Activated CD4-positive, alpha-beta T cell treated with anti-CD3 and anti-CD28 coated beads for 36 hours (primary cell): Measurements from ENCODE around the gene ABCB9. TPM values are rescaled to one million over a fixed set of nuclear protein-coding genes. Genes with fewer than 3 reads are reported as not detected.

Experiments used
- ATAC-seq: fragments of 200-7000 bp; cut with Tn5 transposase; one replicate; pipeline ENCODE4 v1.10.0; 2021; ENCODE audit warnings: mild to moderate bottlenecking, moderate library complexity
- CTCF ChIA-PET: fragments of 350-600 bp; sonication (Branson Sonifier 250); formaldehyde crosslinking; loops from one replicate; lab custom pipeline; 2021; ENCODE audit warnings: antibody characterized with exemption; lab: Charles Lee
- POLR2A ChIA-PET: fragments of 350-600 bp; sonication (Branson Sonifier 250); formaldehyde crosslinking; loops from one replicate; lab custom pipeline; 2021; ENCODE audit warnings: antibody characterized with exemption, inconsistent platforms; lab: Charles Lee
- DNase-seq: peaks from one replicate; pipeline ENCODE4 v3.0.0-alpha.2; 2020
- H3K27ac Mint-ChIP-seq: one replicate; pipeline ENCODE4 v1.8.0; 2021; ENCODE audit warnings: mixed read lengths
- H3K27me3 Mint-ChIP-seq: one replicate; pipeline ENCODE4 v1.8.0; 2021; ENCODE audit warnings: mixed read lengths
- H3K36me3 Mint-ChIP-seq: one replicate; pipeline ENCODE4 v1.8.0; 2021; ENCODE audit warnings: low read depth, mixed read lengths
- H3K4me1 Mint-ChIP-seq: one replicate; pipeline ENCODE4 v1.8.0; 2021; ENCODE audit warnings: mixed read lengths
- H3K4me3 Mint-ChIP-seq: one replicate; pipeline ENCODE4 v1.8.0; 2021; ENCODE audit warnings: mild to moderate bottlenecking, moderate library complexity, mixed read lengths
- H3K9me3 Mint-ChIP-seq: one replicate; pipeline ENCODE4 v1.8.0; 2021; ENCODE audit warnings: low read depth, mixed read lengths
- intact Hi-C, 2 experiments: fragments of 100-400 bp; cut with DNase I in 1 of 2; cut with micrococcal nuclease in 1 of 2; formaldehyde crosslinking; loops; one replicate each; pipeline versions ENCODE4 v1.14.2 to v1.15.1; 2022 to 2024; cut with DNase I, micrococcal nuclease
- total RNA-seq, 2 experiments: library from RNA; stranded (reverse); gene quantifications; one replicate each; pipeline ENCODE4 v1.2.3, GENCODE V29; 2021

The ABCB9 gene
- total RNA-seq, 2 experiments from 2014 or later, result 3.8 to 6.3 TPM

DNA sequence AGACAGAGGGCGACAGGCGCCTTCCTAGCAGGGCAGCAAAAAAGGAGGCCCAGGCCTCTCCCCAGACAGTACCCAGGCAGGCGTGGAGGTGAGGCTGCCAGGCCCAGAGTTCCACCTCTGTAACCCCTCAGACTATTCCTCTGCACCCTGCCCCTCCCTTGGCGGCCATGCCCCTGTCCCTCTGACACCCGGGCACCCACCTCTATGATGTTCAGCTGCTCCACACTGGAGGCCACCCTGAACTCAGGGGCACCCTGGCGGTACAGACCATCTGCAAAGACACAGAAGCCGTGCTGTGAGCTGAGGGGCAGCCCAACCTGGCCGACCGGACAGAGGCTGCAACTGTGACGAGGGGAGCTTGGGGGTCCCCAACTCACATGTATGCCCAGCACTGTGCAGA lies 34.3 kb upstream of the ABCB9 start:
- intact Hi-C loops, result no loop called here
- CTCF ChIA-PET, result interaction anchor here (0.7 kb wide), 1 partner anchor 43 kb away, joined by 5 read pairs; no protein-coding TSS in a partner anchor
- Mint-ChIP-seq H3K9me3 (no peaks in the 10 kb centered on the region), H3K36me3 (peaks cover 2% of the 10 kb centered on the region), H3K4me1 (no peaks in the 10 kb centered on the region), H3K27me3 (no peaks in the 10 kb centered on the region), H3K4me3 (no peak overlapping the region), H3K27ac (no peak overlapping the region)
- ATAC-seq (no peak), DNase-seq (no peak)
- POLR2A ChIA-PET, result no interaction called here

DNA sequence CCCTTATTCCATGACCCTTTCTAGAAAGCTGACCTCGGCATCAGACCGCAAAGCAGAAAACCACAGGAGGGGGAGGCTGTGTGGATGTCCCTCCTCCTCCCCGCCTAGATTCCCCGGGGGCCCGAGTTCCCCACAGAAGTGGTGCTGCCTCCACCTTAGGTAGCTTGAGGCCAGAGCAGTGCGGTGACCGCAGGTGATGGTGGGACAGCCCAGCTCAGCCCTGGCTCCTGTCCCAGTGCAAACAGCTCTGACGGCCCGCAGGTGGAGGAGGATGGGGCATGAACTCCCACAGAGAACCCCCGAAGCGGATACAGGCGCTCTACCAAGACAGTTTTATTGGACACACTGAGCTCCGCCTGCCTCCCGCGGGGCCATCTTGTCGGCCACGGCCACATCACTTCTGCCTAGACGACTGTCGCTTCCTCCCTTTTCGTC lies 33.7 kb upstream of the ABCB9 start:
- Mint-ChIP-seq H3K9me3 (no peaks in the 10 kb centered on the region), H3K36me3 (peaks cover 2% of the 10 kb centered on the region), H3K4me1 (no peaks in the 10 kb centered on the region), H3K4me3 (no peak overlapping the region), H3K27ac (no peak overlapping the region), H3K27me3 (no peaks in the 10 kb centered on the region)
- DNase-seq (no peak), ATAC-seq (no peak)
- intact Hi-C loops, result loop anchor here in 1 of 2 experiments (10.0 kb wide), 1 partner anchor 485 kb away; no protein-coding TSS in a partner anchor
- CTCF ChIA-PET, result interaction anchor here (0.7 kb wide), 1 partner anchor 43 kb away, joined by 5 read pairs; no protein-coding TSS in a partner anchor
- POLR2A ChIA-PET, result no interaction called here

DNA sequence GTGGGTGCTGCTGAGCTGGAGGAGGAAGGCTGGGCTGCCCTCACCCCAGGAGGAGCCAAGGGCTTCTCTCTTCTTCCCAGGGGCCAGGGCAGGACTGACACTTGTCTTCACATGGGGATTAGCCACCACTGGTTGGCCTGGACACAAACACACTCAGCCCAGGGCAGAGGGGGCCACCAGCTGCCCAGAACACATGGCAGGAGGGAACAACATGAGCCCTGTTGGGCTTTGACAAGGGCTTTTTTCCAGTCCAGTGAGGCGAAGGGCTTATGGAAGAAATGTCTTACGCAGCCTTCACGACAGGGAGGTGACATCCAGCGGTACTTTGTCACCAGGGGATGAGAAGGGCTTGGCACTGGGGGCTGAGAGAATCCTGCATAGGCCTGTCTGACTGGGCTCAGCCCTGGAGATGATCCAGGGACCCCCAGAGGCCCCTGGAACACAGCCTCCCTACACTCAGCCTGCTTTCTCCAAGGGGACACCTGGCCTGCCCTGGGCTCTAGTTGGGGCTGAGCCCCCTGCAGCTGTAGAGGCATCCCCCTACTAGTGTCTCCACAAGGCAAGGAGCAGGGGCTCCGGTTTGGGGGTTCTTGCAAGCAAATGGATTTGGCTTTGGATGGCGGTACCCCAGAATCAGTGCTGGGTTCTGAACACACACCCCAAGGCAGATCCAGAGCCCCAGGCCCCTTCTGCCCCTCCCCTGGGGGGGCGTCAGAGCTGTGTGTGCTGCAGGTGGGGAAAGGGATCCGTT lies 33.1 kb upstream of the ABCB9 start:
- ChIA-PET CTCF (no interaction called here), POLR2A (interaction anchor here (0.6 kb wide), 1 partner anchor 29 kb away, joined by 6 read pairs; no protein-coding TSS in a partner anchor)
- H3K27ac Mint-ChIP-seq, result no peak overlapping the region
- no peak overlapping the region for H3K4me3 Mint-ChIP-seq
- intact Hi-C loops, result loop anchor here in 1 of 2 experiments (10.0 kb wide), 1 partner anchor 485 kb away; no protein-coding TSS in a partner anchor
- ATAC-seq, result no peak
- DNase-seq, result no peak
- no peaks in the 10 kb centered on the region for H3K9me3 Mint-ChIP-seq
- no peaks in the 10 kb centered on the region for H3K27me3 Mint-ChIP-seq
- H3K36me3 Mint-ChIP-seq, result peaks cover under 1% of the 10 kb centered on the region
- H3K4me1 Mint-ChIP-seq, result no peaks in the 10 kb centered on the region

DNA sequence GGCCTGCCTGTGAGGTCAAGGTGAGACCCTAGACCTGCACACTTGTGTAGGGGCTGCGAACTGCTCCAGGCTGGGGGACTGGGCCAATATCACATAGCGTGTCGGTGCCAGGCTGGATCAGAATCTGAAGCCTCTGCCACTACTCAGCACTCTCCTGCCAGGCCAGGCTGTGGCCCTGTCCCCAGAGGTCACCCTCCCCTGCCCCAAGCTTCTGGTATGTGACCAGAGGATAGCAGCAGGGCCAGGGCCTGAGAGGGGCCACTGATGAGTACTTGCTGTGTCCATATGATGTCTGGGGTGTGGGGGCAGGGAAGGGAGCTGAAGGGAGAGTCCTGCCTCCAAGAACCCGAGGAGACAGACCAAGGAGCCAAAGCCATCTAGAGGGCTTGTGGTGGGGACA lies 32.1 kb upstream of the ABCB9 start:
- no peaks in the 10 kb centered on the region for H3K9me3 Mint-ChIP-seq
- DNase-seq (no peak), ATAC-seq (no peak)
- H3K27me3 Mint-ChIP-seq, result no peaks in the 10 kb centered on the region
- intact Hi-C loops, result loop anchor here in 1 of 2 experiments (10.0 kb wide), 1 partner anchor 486 kb away; no protein-coding TSS in a partner anchor
- ChIA-PET POLR2A (no interaction called here), CTCF (interaction anchor here (0.6 kb wide), 1 partner anchor 81 kb away, joined by 3 read pairs; no protein-coding TSS in a partner anchor)
- H3K27ac Mint-ChIP-seq, result no peak overlapping the region
- H3K4me3 Mint-ChIP-seq, result no peak overlapping the region
- peaks cover 3% of the 10 kb centered on the region for H3K4me1 Mint-ChIP-seq
- H3K36me3 Mint-ChIP-seq, result no peaks in the 10 kb centered on the region

DNA sequence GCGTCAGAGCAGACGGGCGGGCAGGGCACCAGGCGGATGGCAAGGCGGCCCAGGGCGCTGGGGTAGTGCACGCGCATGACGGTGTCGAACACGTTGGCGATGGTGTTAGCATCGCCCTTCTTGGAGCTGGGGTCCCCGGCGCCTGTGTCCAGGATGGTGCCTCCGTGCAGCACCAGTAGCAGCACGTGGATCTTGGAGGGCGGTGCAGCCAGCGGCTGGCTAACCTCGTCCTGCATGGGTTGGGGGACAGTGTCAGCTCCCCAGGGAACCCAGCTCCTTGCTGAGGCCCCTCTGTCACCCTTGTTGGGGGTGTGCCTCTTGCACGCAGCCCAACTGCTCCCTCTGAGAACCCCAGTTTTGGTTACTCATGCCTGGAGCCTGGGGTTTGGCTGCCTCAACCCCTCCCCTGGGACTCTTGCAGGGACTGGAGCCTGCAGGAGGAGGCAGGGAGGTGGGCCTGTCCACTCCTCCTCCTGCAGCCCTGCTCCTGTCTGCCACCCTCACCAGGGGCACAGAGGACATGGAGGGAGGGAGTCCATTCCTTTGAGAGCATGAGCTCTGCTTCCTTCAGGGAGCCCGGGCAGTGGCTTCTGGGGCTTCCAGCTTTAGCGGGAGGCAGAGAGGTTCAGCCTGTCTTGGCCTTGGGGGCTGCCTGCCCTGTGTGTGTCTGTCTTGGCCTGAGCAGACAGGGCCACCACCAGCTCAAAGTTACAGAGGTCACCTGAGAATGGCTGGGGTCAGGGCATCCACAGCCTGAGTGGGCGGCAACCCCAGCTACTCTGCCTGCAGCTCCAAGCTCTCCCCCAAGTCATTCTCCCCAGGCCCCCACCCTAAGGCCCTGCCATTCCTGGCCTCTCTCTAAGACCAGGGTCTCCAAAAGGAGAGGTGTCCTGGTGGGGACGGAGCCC lies 31.3 kb upstream of the ABCB9 start:
- no peak overlapping the region for H3K4me3 Mint-ChIP-seq
- peaks cover 6% of the 10 kb centered on the region for H3K4me1 Mint-ChIP-seq
- H3K27ac Mint-ChIP-seq, result no peak overlapping the region
- H3K27me3 Mint-ChIP-seq, result no peaks in the 10 kb centered on the region
- CTCF ChIA-PET, result interaction anchor here (0.6 kb wide), 1 partner anchor 80 kb away, joined by 3 read pairs; no protein-coding TSS in a partner anchor
- no peak for DNase-seq
- H3K36me3 Mint-ChIP-seq, result no peaks in the 10 kb centered on the region
- no peak for ATAC-seq
- no peaks in the 10 kb centered on the region for H3K9me3 Mint-ChIP-seq
- POLR2A ChIA-PET, result no interaction called here
- intact Hi-C loops, result loop anchor here in 1 of 2 experiments (10.0 kb wide), 1 partner anchor 487 kb away; no protein-coding TSS in a partner anchor

DNA sequence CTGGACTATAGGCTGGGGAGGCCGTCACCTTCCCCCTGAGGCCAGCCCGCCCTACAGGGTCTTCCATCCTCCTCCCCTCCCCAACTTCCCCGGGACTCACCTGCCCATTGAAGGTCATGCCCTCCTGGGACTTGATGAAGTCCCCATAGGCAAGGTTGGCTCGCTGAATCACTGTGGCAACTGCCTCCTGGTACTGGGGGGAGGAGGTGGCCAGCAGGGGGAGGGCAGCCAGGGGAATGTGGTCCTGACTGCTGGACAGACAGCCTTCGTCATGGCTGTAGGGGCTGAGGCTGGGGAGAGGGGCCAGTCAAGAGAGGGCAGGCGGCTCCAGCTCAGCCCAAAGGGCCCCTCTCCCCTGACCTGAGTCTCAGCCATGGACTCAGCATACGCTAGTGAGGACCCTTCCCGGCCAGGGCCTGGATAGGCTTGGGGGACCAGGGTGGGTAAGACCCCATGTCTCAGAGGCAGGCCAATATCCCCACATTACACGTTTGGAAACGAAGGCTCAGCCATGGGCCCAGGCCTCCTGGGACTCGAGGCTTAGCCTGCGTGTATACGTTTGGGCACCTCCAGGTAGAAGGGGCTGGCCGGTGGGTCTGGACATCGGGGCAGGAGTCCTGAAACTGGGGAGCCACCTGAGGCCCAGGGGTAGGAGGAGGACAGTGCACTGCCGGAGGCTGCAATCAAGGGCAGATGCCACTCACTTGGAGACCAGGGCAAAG lies 30.5 kb upstream of the ABCB9 start:
- Mint-ChIP-seq H3K4me1 (peaks cover 6% of the 10 kb centered on the region), H3K27me3 (no peaks in the 10 kb centered on the region), H3K27ac (no peak overlapping the region), H3K4me3 (no peak overlapping the region), H3K9me3 (no peaks in the 10 kb centered on the region), H3K36me3 (no peaks in the 10 kb centered on the region)
- CTCF ChIA-PET, result no interaction called here
- DNase-seq (no peak), ATAC-seq (no peak)
- POLR2A ChIA-PET, result interaction anchor here (0.6 kb wide), 1 partner anchor 28 kb away, joined by 3 read pairs; no protein-coding TSS in a partner anchor
- intact Hi-C loops, result loop anchor here in 1 of 2 experiments (10.0 kb wide), 1 partner anchor 488 kb away; no protein-coding TSS in a partner anchor

DNA sequence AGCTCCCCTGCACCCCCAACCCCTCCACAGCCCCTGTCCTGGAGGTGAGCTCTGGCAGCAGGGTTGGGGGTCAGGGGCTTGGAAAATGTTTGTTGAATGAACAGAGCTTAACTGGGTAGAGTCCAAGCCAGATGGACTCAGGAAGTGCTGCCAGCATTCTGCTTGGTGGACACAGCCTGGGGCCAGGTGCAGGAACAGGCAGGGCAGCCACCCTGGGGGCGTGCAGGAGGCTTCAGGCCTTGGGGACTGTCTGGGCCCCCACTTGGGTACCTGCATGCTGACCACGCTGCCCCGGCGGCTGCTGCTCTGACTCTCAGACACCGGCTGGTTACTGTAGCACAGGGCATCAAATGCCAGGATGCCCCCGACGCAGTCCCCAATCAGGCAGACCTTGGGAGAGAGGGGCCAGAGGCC lies 29.9 kb upstream of the ABCB9 start:
- ATAC-seq (no peak), DNase-seq (no peak)
- ChIA-PET POLR2A (interaction anchor here (0.6 kb wide), 1 partner anchor 29 kb away, joined by 3 read pairs; no protein-coding TSS in a partner anchor), CTCF (no interaction called here)
- Mint-ChIP-seq H3K4me3 (no peak overlapping the region), H3K4me1 (peaks cover 6% of the 10 kb centered on the region), H3K9me3 (no peaks in the 10 kb centered on the region), H3K27me3 (no peaks in the 10 kb centered on the region), H3K36me3 (no peaks in the 10 kb centered on the region), H3K27ac (no peak overlapping the region)
- intact Hi-C loops, result loop anchor here in 1 of 2 experiments (10.0 kb wide), 1 partner anchor 489 kb away; no protein-coding TSS in a partner anchor

DNA sequence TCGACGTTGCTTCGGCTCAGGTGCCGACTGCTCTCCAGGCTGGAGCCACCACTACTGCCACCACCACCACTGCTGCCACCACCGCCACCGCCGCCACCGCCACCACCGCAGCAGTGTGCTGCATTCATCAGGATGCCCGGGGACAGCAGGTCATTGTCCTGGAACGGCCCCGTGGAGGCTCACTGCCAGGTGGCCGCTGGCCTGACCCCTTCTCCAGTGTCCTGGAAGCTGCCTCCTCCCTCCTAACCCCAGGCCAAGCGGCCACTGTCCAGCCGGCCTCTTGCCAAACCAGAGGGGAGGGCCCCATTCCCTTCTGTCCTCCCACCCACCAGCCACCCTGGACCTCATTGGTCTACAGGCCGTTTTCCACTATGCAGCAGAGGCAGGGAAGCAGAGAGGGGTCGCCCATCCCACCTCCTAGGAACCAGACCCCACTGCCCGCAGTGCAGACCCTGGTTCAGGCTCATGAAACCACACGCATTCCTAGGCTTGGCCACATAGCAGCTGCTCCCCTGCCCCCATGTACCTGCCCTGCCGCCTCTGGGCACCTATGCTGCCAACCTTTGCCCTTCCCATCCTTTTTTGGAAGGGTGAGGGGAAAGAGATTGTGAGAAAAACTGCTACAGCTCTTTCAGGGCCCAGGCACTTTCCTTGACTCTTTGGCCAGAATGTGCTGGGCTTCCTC lies 29.4 kb upstream of the ABCB9 start:
- POLR2A ChIA-PET, result interaction anchor here (0.6 kb wide), 1 partner anchor 29 kb away, joined by 3 read pairs; no protein-coding TSS in a partner anchor
- Mint-ChIP-seq H3K9me3 (no peaks in the 10 kb centered on the region), H3K27me3 (no peaks in the 10 kb centered on the region), H3K36me3 (no peaks in the 10 kb centered on the region), H3K4me1 (peaks cover 6% of the 10 kb centered on the region), H3K27ac (no peak overlapping the region), H3K4me3 (no peak overlapping the region)
- CTCF ChIA-PET, result no interaction called here
- ATAC-seq, result no peak
- no peak for DNase-seq
- intact Hi-C loops, result loop anchor here in 1 of 2 experiments (10.0 kb wide), 1 partner anchor 489 kb away; no protein-coding TSS in a partner anchor

DNA sequence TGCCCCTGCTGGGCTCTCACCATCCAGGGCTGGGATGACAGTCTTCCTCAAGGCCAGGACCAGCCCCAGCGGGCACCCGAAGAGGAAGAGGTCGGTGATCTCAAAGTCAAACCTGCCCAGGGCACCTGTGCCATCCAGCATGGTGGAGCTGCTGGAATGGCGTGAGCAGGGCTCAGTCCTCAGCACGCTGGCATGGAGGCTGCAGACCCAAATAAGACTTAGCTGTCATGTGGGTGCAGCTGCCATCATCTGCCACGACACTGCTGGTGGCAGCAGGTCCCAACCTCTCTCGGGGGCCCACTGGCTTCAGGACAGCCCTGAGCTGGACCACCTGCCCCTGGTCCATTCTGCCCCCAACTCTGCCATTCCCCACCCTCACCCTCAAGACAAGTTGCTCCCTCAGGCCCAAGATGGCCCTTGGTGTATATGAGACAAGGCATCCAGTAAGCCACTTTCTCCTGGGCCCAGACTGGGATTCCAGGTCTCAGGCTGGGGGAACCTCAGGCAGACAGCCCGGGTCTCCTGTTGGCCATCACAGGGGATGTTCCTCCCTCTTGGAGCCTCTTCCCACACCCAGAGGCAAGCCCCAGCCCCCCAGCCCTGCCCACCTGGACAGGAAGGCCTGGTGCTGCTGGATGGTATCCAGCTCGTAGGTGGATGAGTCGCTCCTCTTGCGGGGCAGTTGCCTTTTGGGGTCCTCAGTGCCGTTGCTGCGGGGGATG lies 28.7 kb upstream of the ABCB9 start:
- intact Hi-C loops, result loop anchor here in 1 of 2 experiments (10.0 kb wide), 1 partner anchor 490 kb away; no protein-coding TSS in a partner anchor
- Mint-ChIP-seq H3K4me1 (peaks cover 6% of the 10 kb centered on the region), H3K9me3 (no peaks in the 10 kb centered on the region), H3K27me3 (no peaks in the 10 kb centered on the region), H3K36me3 (no peaks in the 10 kb centered on the region), H3K4me3 (no peak overlapping the region), H3K27ac (no peak overlapping the region)
- CTCF ChIA-PET, result interaction anchor here (1.5 kb wide), 1 partner anchor 11 kb away, joined by 3 read pairs; no protein-coding TSS in a partner anchor
- POLR2A ChIA-PET, result no interaction called here
- DNase-seq, result no peak
- no peak for ATAC-seq
